ENCODE measurements around the gene NIPAL3. TPM values are rescaled to one million over a fixed set of nuclear protein-coding genes. Genes with fewer than 3 reads are reported as not detected.

Gene NIPAL3
- total RNA-seq, 3 donors from 2014 or later (not counting 1 experiment from before 2014, with no cell fraction given): 16.6 to 31.9 (median 29.4) TPM

GRCh38 chr1:24503870-24504523, 88.4 kb downstream of the NIPAL3 start:
- Mint-ChIP-seq H3K9me3 (no peaks in the 10 kb centered on the region), H3K4me1 (peaks cover 24 to 34% of the 10 kb centered on the region in 2 donors), H3K27ac (peak overlapping the region; percentile 52 to 64), H3K4me3 (peak overlapping the region; percentile 92), H3K27me3 (ENCODE audit: low read depth in 2 of 2) (peaks cover 69 to 77% of the 10 kb centered on the region in 2 donors), H3K36me3 (no peaks in the 10 kb centered on the region)
- Histone ChIP-seq H3K4me3 (ENCODE audit: low read length) (peak overlapping the region; percentile 54), H3K36me3 (ENCODE audit: control insufficient read depth, insufficient read depth, low read length) (no peaks in the 10 kb centered on the region), H3K9me3 (ENCODE audit: control insufficient read depth, insufficient read depth, low read length) (no peaks in the 10 kb centered on the region), H3K27me3 (ENCODE audit: control insufficient read depth, insufficient read depth, low read length) (peaks cover 14% of the 10 kb centered on the region), H3K27ac (ENCODE audit: low read length) (no peak overlapping the region), H3K4me1 (ENCODE audit: control insufficient read depth, insufficient read depth, low read length) (peaks cover 40% of the 10 kb centered on the region)
- no peak for DNase-seq
- no peak for ATAC-seq
- 83% methylated on average over 6 of the region's 7 CpGs for WGBS (ENCODE audit: insufficient coverage)
- intact Hi-C loops (cut with micrococcal nuclease): loop anchor here (5.0 kb wide), 1 partner anchor 33 kb away; no protein-coding TSS in a partner anchor
- TF ChIP-seq CTCF (IDR thresholded peaks at IDR 0.05): no peak

GRCh38 chr1:24504560-24504959, 89.0 kb downstream of the NIPAL3 start:
- Mint-ChIP-seq H3K9me3 (no peaks in the 10 kb centered on the region), H3K4me1 (peaks cover 18 to 29% of the 10 kb centered on the region in 2 donors), H3K27ac (no peak overlapping the region), H3K4me3 (peak overlapping the region; percentile 92), H3K36me3 (no peaks in the 10 kb centered on the region), H3K27me3 (ENCODE audit: low read depth in 2 of 2) (peaks cover 69 to 77% of the 10 kb centered on the region in 2 donors)
- ATAC-seq (no peak), DNase-seq (no peak)
- H3K4me1 ChIP-seq (ENCODE audit: control insufficient read depth, insufficient read depth, low read length): peaks cover 35% of the 10 kb centered on the region
- WGBS (ENCODE audit: insufficient coverage): 87% methylated on average over 4 of the region's 4 CpGs
- TF ChIP-seq CTCF (IDR thresholded peaks at IDR 0.05): no peak
- no peak overlapping the region for H3K27ac ChIP-seq (ENCODE audit: low read length)
- H3K36me3 ChIP-seq (ENCODE audit: control insufficient read depth, insufficient read depth, low read length): no peaks in the 10 kb centered on the region
- H3K4me3 ChIP-seq (ENCODE audit: low read length): no peak overlapping the region
- intact Hi-C loops (cut with micrococcal nuclease): loop anchor here (5.0 kb wide), 1 partner anchor 33 kb away; no protein-coding TSS in a partner anchor
- no peaks in the 10 kb centered on the region for H3K9me3 ChIP-seq (ENCODE audit: control insufficient read depth, insufficient read depth, low read length)
- H3K27me3 ChIP-seq (ENCODE audit: control insufficient read depth, insufficient read depth, low read length): peaks cover 10% of the 10 kb centered on the region

GRCh38 chr1:24505816-24506215, 90.2 kb downstream of the NIPAL3 start:
- DNase-seq (no peak), ATAC-seq (no peak)
- 93% methylated on average over 4 of the region's 4 CpGs for WGBS (ENCODE audit: insufficient coverage)
- intact Hi-C loops (cut with micrococcal nuclease): no loop called here
- Histone ChIP-seq H3K9me3 (ENCODE audit: control insufficient read depth, insufficient read depth, low read length) (no peaks in the 10 kb centered on the region), H3K27me3 (ENCODE audit: control insufficient read depth, insufficient read depth, low read length) (peaks cover 7% of the 10 kb centered on the region), H3K4me1 (ENCODE audit: control insufficient read depth, insufficient read depth, low read length) (peaks cover 35% of the 10 kb centered on the region), H3K27ac (ENCODE audit: low read length) (no peak overlapping the region), H3K36me3 (ENCODE audit: control insufficient read depth, insufficient read depth, low read length) (no peaks in the 10 kb centered on the region), H3K4me3 (ENCODE audit: low read length) (no peak overlapping the region)
- Mint-ChIP-seq H3K4me3 (no peak overlapping the region), H3K27me3 (ENCODE audit: low read depth in 2 of 2) (peaks cover 69 to 79% of the 10 kb centered on the region in 2 donors), H3K27ac (no peak overlapping the region), H3K9me3 (no peaks in the 10 kb centered on the region), H3K36me3 (no peaks in the 10 kb centered on the region), H3K4me1 (peaks cover 18 to 26% of the 10 kb centered on the region in 2 donors)
- TF ChIP-seq CTCF (IDR thresholded peaks at IDR 0.05): no peak

Data from natural killer cell (primary cell).